Measurements from ENCODE around the gene PDE4B. TPM values are rescaled to one million over a fixed set of nuclear protein-coding genes. Genes with fewer than 3 reads are reported as not detected.
"Not testable (repeated sequence)": the region's sequence is repeated elsewhere in the genome, so short reads cannot be mapped to it uniquely, and the experiment has no call there.

PDE4B gene
- total RNA-seq, 4 donors from 2014 or later: 11.2 to 49.5 (median 26.3) TPM

- TF ChIP-seq CTCF (IDR thresholded peaks at IDR 0.05): no peak
- no peak for ATAC-seq (ENCODE audit: low FRiP score)
- DNase-seq (ENCODE audit: low spot score): no peak
Observed at GRCh38 chr1:66095190-66095589, 302.5 kb downstream of the PDE4B start.

- not testable (repeated sequence) for DNase-seq (ENCODE audit: low spot score); ATAC-seq (ENCODE audit: low FRiP score)
Observed at GRCh38 chr1:66100959-66101358, 308.3 kb downstream of the PDE4B start.

DNA sequence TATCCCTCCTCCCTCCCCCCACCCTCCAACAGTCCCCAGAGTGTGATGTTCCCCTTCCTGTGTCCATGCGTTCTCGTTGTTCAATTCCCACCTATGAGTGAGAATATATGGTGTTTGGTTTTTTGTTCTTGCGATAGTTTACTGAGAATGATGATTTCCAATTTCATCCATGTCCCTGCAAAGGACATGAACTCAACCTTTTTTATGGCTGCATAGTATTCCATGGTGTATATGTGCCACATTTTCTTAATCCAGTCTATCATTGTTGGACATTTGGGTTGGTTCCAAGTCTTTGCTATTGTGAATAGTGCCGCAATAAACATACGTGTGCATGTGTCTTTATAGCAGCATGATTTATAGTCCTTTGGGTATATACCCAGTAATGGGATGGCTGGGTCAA, 311.4 kb downstream of the PDE4B start:
- not testable (repeated sequence) for ATAC-seq (ENCODE audit: low FRiP score); DNase-seq (ENCODE audit: low spot score)

DNA sequence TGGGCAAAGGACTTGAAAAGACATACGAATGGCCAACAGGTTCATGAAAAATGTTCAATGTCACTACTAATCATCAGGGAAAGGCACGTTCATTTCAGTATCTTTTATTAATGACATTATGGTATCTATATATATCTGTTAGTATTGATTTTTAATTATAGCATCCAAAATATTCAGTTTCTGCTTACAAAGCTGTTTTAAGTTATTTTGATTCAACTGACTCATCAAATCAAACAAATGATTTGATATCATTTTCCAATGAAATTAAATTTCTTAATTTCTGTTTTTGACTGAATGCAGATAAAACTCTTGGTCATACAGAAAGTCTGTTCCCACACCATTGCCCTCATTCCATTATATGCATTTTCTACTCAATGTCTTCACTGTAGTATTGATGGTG, 315.9 kb downstream of the PDE4B start:
- no peak for TF ChIP-seq CTCF (IDR thresholded peaks at IDR 0.05)
- no peak for DNase-seq (ENCODE audit: low spot score)
- ATAC-seq (ENCODE audit: low FRiP score): no peak

GRCh38 chr1:66112744-66113400, 320.2 kb downstream of the PDE4B start:
- DNase-seq (ENCODE audit: low spot score): no peak
- TF ChIP-seq CTCF (IDR thresholded peaks at IDR 0.05): no peak
- no peak for ATAC-seq (ENCODE audit: low FRiP score)

DNA sequence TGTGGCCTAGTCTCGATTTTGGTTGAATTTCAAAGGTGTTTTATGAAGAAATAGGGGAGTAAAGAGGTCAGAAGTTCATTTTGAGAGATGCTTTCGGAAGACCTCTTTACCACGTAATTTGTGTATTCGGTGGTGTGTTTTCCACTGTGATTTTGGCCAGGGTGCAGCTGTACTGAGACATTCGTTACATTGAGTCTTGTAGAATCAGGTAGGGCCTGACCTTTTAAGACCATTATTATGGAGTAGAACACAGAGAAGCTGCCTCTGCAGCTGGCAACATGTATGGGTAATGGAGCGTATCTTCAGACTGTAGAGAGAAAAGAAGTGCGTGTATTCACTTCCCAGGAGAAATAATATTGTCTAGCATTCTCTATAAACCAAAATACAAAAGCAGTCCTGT, 326.5 kb downstream of the PDE4B start:
- ATAC-seq (ENCODE audit: low FRiP score) (no peak), DNase-seq (ENCODE audit: low spot score) (no peak)
- TF ChIP-seq CTCF (IDR thresholded peaks at IDR 0.05): no peak

DNA sequence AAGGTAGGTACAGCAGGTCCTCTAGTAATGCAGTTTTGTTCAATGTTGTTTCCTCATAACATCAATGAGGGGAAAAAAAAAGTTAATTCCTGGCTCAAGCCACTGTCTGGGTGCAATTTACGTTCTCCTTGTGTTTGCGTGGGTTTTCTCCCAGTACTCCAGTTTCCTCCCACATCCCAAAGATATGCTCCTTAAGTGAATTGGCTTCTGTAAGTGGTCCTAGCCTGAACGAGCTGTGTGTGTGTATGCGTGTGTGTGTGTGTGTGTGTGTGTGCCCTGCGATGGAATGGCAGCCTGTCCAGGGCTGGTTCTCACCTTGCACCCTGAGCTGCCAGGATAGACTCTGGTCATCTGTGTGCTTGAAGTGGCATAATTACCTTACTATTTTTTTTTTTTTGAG, 332.0 kb downstream of the PDE4B start:
- ATAC-seq (ENCODE audit: low FRiP score): no peak
- DNase-seq (ENCODE audit: low spot score): no peak
- TF ChIP-seq CTCF (IDR thresholded peaks at IDR 0.05): no peak

DNA sequence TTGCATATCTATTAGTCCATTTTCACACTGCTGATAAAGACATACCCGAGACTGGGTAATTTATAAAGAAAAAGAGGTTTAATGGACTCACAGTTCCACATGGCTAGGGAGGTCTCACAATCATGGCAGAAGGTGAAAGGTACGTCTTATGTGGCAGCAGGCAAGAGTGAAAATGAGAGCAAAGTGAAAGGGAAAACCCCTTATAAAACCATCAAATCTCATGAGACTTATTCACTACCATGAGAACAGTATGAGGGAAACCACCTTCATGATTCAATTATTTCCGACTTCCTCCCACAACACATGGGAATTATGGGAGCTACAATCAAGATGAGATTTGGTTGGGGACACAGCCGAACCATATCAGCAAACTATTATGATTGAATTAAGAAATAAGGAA, 335.9 kb downstream of the PDE4B start:
- ATAC-seq (ENCODE audit: low FRiP score); DNase-seq (ENCODE audit: low spot score): not testable (repeated sequence)

DNA sequence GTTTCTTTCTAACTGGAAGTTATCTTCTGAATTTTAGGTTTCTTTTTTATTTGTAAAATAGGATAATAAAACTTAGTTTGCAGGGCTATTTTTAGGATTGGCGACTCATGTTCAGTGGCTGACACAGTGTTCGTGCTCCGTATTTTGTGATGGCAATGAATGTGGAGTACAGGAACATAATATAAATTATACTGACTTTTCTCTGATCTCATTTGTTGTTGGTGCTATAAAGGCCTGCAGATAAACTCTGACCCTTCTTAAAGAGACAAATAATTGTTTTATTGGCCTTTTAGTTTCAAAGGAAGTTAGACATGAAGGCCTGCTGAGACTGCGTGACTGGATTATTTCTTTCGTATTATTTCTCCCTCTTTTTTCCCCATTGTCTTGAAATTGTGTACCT, 339.6 kb downstream of the PDE4B start:
- TF ChIP-seq CTCF (IDR thresholded peaks at IDR 0.05): no peak
- DNase-seq (ENCODE audit: low spot score) (no peak), ATAC-seq (ENCODE audit: low FRiP score) (no peak)

Data from omental fat pad (tissue), 4 donors.